Testis (tissue), 3 donors: Measurements from ENCODE around the gene SNTA1. TPM values are rescaled to one million over a fixed set of nuclear protein-coding genes. Genes with fewer than 3 reads are reported as not detected.
"Not testable (repeated sequence)": the region's sequence is repeated elsewhere in the genome, so short reads cannot be mapped to it uniquely, and the experiment has no call there.

Source experiments
- DNase-seq: peaks from one replicate; pipeline ENCODE4 v3.0.0-alpha.2; 2019
- H3K27ac ChIP-seq, 2 donors: fragments of 200-600 bp; sonication (generic); one replicate each; pipeline ENCODE4 v1.5.1; 2019
- H3K27me3 ChIP-seq: fragments of 200-600 bp; sonication (generic); one replicate; pipeline ENCODE4 v1.5.1; 2019
- H3K36me3 ChIP-seq: fragments of 200-600 bp; sonication (generic); one replicate; pipeline ENCODE4 v1.5.1; 2017; ENCODE audit warnings: low read depth; ENCODE audit errors: missing control alignments
- H3K4me1 ChIP-seq: fragments of 200-600 bp; sonication (generic); one replicate; pipeline ENCODE4 v1.5.1; 2019
- H3K4me3 ChIP-seq, 2 donors: fragments of 200-600 bp; sonication (generic); one replicate each; pipeline ENCODE4 v1.5.1; 2017 to 2019
- H3K9me3 ChIP-seq: fragments of 200-600 bp; sonication (generic); one replicate; pipeline ENCODE4 v1.5.1; 2017
- POLR2A ChIP-seq: fragments of 450-650 bp; IDR thresholded peaks from one replicate; pipeline ENCODE4 v1.6.1; 2017; ENCODE audit warnings: antibody characterized with exemption, mild to moderate bottlenecking, moderate library complexity
- WGBS, 2 donors: methylation state at CpG; one replicate each; pipeline ENCODE4 v1.1.5; 2018; 5-methylcytosine and 5-hydroxymethylcytosine counted together
- intact Hi-C: fragments of 100-400 bp; cut with DNase I; formaldehyde crosslinking; loops from one replicate; pipeline ENCODE4 v1.15.1; 2023; ENCODE audit warnings: low total_unique reads
- polyA plus RNA-seq: library from polyadenylated mRNA; stranded (reverse); fragments of 350-450 nt; fragmentation: Illumina TruSeq; extraction: RNeasy Lipid Tissue Mini Kit (QIAGEN cat#74804); gene quantifications from one replicate; pipeline ENCODE4 v1.2.3, GENCODE V29; 2014; ENCODE audit warnings: low read depth, low replicate concordance; ENCODE audit not compliant: insufficient read depth
- total RNA-seq, 2 donors: library from RNA; depleted of rRNA; stranded (reverse); fragments of >200 nt; gene quantifications; one replicate each; pipeline ENCODE4 v1.2.3, GENCODE V29; 2016
- TF ChIP-seq, protein P1 (sequence below), 3 experiments: fragments of 450-650 bp in 2 of 3; fragments of 200-600 bp in 1 of 3; sonication (generic) in 1 of 3; IDR thresholded peaks; one replicate each; pipeline ENCODE4 v1.5.1; 2016 to 2019; ENCODE audit warnings: antibody characterized with exemption in 3 of 3, mild to moderate bottlenecking in 2 of 3, moderate library complexity in 1 of 3

Gene SNTA1
- total and polyA plus RNA-seq, 3 donors from 2014 or later = 28.0 to 135 (median 96.8) TPM

DNA sequence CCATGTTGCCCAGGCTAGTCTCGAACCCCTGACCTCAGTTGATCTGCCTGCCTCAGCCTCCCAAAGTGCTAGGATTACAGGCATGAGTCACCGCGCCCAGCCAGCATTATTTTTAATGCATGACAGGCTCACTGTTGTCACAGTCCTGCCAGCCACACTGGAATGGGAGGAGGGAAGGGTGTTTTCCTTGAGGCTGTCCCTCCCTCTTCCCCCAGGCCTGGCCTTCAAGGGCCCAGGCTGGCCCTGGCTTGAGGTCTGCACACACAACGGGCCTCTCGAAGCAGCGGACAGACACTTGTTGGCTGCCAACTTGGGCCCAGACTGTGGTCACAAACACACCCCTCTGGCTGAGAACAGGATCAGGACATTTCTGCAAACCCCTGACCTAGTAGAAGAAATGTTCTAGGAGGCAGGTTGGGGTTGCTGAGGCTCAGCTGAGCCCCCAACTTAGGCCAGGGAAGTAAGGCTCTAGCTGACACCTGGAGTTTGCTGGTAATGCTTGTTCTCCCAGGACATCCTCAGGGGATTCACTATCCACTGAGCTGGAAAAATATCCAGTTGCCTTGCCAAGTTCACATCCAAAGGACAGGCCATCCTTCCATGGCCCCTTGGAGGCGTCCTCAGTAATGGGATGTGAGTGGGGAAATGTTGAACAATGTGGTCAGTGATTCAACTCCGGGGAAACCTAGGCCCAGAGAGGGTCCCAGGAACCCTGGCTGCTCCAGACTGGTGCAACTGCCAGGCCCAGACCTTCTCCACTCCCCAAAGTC lies 9.9 kb downstream of the SNTA1 start:
- Histone ChIP-seq H3K36me3 (no peaks in the 10 kb centered on the region), H3K9me3 (no peaks in the 10 kb centered on the region), H3K4me1 (peaks cover 33% of the 10 kb centered on the region), H3K27me3 (no peaks in the 10 kb centered on the region), H3K27ac (peak overlapping the region; percentile 56 to 70), H3K4me3 (no peak overlapping the region)
- TF ChIP-seq, protein P1, sequence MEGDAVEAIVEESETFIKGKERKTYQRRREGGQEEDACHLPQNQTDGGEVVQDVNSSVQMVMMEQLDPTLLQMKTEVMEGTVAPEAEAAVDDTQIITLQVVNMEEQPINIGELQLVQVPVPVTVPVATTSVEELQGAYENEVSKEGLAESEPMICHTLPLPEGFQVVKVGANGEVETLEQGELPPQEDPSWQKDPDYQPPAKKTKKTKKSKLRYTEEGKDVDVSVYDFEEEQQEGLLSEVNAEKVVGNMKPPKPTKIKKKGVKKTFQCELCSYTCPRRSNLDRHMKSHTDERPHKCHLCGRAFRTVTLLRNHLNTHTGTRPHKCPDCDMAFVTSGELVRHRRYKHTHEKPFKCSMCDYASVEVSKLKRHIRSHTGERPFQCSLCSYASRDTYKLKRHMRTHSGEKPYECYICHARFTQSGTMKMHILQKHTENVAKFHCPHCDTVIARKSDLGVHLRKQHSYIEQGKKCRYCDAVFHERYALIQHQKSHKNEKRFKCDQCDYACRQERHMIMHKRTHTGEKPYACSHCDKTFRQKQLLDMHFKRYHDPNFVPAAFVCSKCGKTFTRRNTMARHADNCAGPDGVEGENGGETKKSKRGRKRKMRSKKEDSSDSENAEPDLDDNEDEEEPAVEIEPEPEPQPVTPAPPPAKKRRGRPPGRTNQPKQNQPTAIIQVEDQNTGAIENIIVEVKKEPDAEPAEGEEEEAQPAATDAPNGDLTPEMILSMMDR (IDR thresholded peaks at IDR 0.05) = no peak
- no peak for TF ChIP-seq POLR2A
- 46 to 59% methylated on average over 6 to 8 of the region's 8 CpGs for WGBS, 2 donors
- peak; percentile 62 for DNase-seq
- intact Hi-C loops = no loop called here

DNA sequence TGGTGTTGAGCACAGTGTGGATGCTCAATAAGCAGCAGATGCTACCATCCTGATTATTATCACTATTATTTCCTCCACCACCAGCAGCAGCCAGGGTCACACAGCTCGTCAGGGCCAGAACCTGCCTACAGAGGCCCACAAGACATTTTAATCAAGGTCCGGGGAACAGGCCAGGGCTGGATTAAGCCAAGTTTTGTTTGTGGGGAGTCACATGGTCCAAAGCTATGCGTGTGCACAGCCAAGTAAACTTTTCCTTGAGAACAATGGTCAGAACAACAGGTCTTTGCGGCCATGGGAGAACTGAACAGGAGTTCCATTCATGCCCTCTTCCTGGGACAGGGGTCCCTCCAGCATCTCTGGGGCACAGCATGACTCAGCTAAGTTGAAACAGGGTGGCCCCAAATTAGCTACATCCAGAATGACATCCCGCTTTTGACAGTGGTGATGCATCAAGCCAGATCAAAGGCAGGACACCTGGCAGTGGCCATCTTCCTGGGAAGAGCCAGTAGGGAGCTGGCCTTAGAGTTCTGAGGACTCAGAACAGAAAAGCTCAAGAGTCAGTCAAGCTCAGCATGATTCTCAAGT lies 11.7 kb downstream of the SNTA1 start:
- intact Hi-C loops = no loop called here
- TF ChIP-seq, protein P1 (IDR thresholded peaks at IDR 0.05) = no peak
- no peak for TF ChIP-seq POLR2A
- DNase-seq = peak; percentile 81
- H3K4me3 ChIP-seq = no peak overlapping the region
- no peaks in the 10 kb centered on the region for H3K27me3 ChIP-seq
- peak overlapping the region; percentile 70 for H3K27ac ChIP-seq
- WGBS, 2 donors = 40 to 59% methylated on average over 5 of the region's 5 CpGs
- H3K36me3 ChIP-seq = no peaks in the 10 kb centered on the region
- H3K9me3 ChIP-seq = no peaks in the 10 kb centered on the region
- H3K4me1 ChIP-seq = peaks cover 24% of the 10 kb centered on the region

DNA sequence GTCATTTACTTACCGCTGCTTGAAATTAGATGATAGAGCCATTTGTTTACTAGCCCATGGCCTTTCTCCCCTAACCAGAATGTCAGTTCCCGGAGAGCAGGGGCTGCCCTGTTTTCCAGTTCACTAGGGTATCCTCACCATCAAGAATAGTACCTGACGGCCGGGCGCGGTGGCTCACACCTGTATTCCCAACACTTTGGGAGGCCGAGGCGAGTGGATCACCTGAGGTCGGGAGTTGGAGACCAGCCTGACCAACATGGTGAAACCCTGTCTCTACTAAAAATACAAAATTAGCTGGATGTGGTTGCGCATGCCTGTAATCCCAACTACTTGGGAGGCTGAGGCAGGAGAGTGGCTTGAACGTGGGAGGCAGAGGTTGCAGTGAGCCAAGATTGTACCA lies 19.7 kb downstream of the SNTA1 start:
- Histone ChIP-seq H3K4me1 (peaks cover 23% of the 10 kb centered on the region), H3K27ac (peak overlapping the region; percentile 52 to 82)
- H3K4me3 ChIP-seq, H3K27me3 ChIP-seq, H3K36me3 ChIP-seq, intact Hi-C loops, DNase-seq, H3K9me3 ChIP-seq: not testable (repeated sequence)
- WGBS, 2 donors = 80 to 90% methylated on average over 11 of the region's 11 CpGs

DNA sequence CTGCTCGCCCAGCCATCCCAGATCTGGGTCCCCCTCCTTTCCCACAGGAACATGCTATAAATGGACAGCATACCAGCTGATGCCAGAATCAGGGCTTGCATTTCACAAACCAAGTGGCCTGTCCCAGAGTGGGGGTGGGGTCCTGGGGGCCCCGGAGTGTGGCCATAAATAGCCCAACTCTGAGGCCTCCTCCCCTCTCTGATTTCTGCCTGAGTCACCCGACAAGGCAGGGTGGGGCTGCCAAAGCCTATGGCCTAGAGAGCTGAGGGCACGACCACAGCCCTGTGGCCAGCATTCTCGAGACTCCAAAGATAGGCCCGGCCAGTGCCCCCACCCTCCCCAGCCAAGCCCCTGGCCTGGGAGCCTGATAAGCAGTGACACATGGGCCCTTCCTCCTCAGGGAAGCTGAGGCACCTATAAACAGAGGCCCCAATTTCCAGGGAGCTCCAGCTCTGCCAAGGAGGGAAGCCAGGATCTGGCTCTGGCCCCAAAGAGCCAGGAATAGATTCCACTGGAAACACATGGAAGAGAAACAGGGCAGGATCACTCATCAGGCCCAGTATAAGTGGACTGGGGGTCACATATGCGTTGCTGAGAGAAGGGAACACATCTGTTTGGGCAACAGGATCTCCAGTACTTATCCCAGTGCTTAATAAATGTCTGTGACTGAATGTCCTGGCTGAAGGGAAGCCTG lies 20.3 kb downstream of the SNTA1 start:
- peak; percentile 48 for DNase-seq
- TF ChIP-seq, protein P1 (IDR thresholded peaks at IDR 0.05) = no peak
- no peak for TF ChIP-seq POLR2A
- intact Hi-C loops = no loop called here
- Histone ChIP-seq H3K4me1 (peaks cover 24% of the 10 kb centered on the region), H3K27ac (peak overlapping the region; percentile 52 to 82), H3K4me3 (no peak overlapping the region), H3K9me3 (no peaks in the 10 kb centered on the region), H3K27me3 (no peaks in the 10 kb centered on the region), H3K36me3 (no peaks in the 10 kb centered on the region)
- 47 to 54% methylated on average over 7 of the region's 7 CpGs for WGBS, 2 donors
